GM23338 (cell line): ENCODE data around the gene DENND5B. TPM values are rescaled to one million over a fixed set of nuclear protein-coding genes. Genes with fewer than 3 reads are reported as not detected.

ENCODE experiments used
- ATAC-seq: fragments of 200-7000 bp; cut with Tn5 transposase; 3 replicates; pipeline ENCODE4 v1.9.1; 2020
- DNase-seq: peaks from one replicate; pipeline ENCODE4 v3.0.0-alpha.2; 2015; ENCODE audit warnings: low spot score
- H2AFZ ChIP-seq: fragments of 200-600 bp; sonication (generic); 2 replicates; pipeline ENCODE4 v1.8.0; 2016; ENCODE audit warnings: antibody characterized with exemption, mild to moderate bottlenecking, moderate library complexity
- H3F3A ChIP-seq: fragments of 200-600 bp; sonication (generic); replicated peaks from 2 replicates; pipeline ENCODE4 v1.8.0; 2017; ENCODE audit warnings: antibody characterized with exemption, mixed run types, low read depth
- H3K27ac ChIP-seq: fragments of 200-600 bp; sonication (generic); 2 replicates; pipeline ENCODE4 v1.6.1; 2016; ENCODE audit warnings: low read depth
- H3K27me3 ChIP-seq: fragments of 200-600 bp; sonication (generic); 2 replicates; pipeline ENCODE4 v1.8.0; 2016; ENCODE audit warnings: mild to moderate bottlenecking, mixed run types, moderate library complexity; ENCODE audit not compliant: insufficient read depth
- H3K36me3 ChIP-seq: fragments of 200-600 bp; sonication (generic); 2 replicates; pipeline ENCODE4 v1.8.0; 2016; ENCODE audit warnings: mild to moderate bottlenecking; ENCODE audit not compliant: insufficient read depth
- H3K4me1 ChIP-seq: fragments of 200-600 bp; sonication (generic); 2 replicates; pipeline ENCODE4 v1.8.0; 2016; ENCODE audit warnings: mild to moderate bottlenecking, moderate library complexity; ENCODE audit not compliant: insufficient read depth
- H3K4me2 ChIP-seq: fragments of 200-600 bp; sonication (generic); 2 replicates; pipeline ENCODE4 v1.7.1; 2017; ENCODE audit warnings: mixed run types
- H3K4me3 ChIP-seq: fragments of 200-600 bp; sonication (generic); 2 replicates; pipeline ENCODE4 v1.6.1; 2016; ENCODE audit warnings: mixed run types
- H3K79me2 ChIP-seq: fragments of 200-600 bp; sonication (generic); replicated peaks from 2 replicates; pipeline ENCODE4 v1.8.0; 2017; ENCODE audit warnings: mild to moderate bottlenecking; ENCODE audit not compliant: insufficient read depth
- H3K9me2 ChIP-seq: fragments of 200-600 bp; sonication (generic); 2 replicates; pipeline ENCODE4 v1.8.0; 2017; ENCODE audit not compliant: insufficient read depth
- H4K20me1 ChIP-seq: fragments of 200-600 bp; sonication (generic); replicated peaks from 2 replicates; pipeline ENCODE4 v1.8.0; 2017; ENCODE audit warnings: mild to moderate bottlenecking; ENCODE audit not compliant: insufficient read depth
- H3K27ac Mint-ChIP-seq: 2 replicates; pipeline ENCODE4 v1.8.0; 2020; ENCODE audit warnings: inconsistent platforms, mild to moderate bottlenecking, moderate library complexity, mixed read lengths
- H3K27me3 Mint-ChIP-seq: 3 replicates; pipeline ENCODE4 v1.8.0; 2022; ENCODE audit warnings: low read depth, mild to moderate bottlenecking, moderate library complexity, mixed read lengths, inconsistent platforms; ENCODE audit not compliant: insufficient read depth, poor library complexity
- H3K36me3 Mint-ChIP-seq: 3 replicates; pipeline ENCODE4 v1.8.0; 2021; ENCODE audit warnings: low read depth, mild to moderate bottlenecking, inconsistent platforms, moderate library complexity, mixed read lengths
- H3K4me1 Mint-ChIP-seq: 3 replicates; pipeline ENCODE4 v1.8.0; 2020; ENCODE audit warnings: mild to moderate bottlenecking, inconsistent platforms, mixed read lengths
- H3K4me3 Mint-ChIP-seq: 3 replicates; pipeline ENCODE4 v1.8.0; 2021; ENCODE audit warnings: moderate library complexity, mild to moderate bottlenecking, inconsistent platforms, mixed read lengths
- H3K9me3 Mint-ChIP-seq: 3 replicates; pipeline ENCODE4 v1.8.0; 2020; ENCODE audit warnings: moderate library complexity, mild to moderate bottlenecking, inconsistent platforms, mixed read lengths
- ETS1 ChIP-seq: IDR thresholded peaks from 2 replicates; pipeline ENCODE4 v1.6.1; 2016; ENCODE audit warnings: antibody characterized with exemption
- EZH2phosphoT487 ChIP-seq: fragments of 200-600 bp; sonication (generic); IDR thresholded peaks from one replicate; pipeline ENCODE4 v1.8.1; 2018; ENCODE audit warnings: antibody characterized with exemption; ENCODE audit not compliant: unreplicated experiment
- NANOG ChIP-seq: IDR thresholded peaks from 2 replicates; pipeline ENCODE4 v1.6.1; 2016; ENCODE audit warnings: antibody characterized with exemption, borderline replicate concordance
- ZNF331 ChIP-seq: fragments of 250-450 bp; sonication (Bioruptor Pico); IDR thresholded peaks from 2 replicates; pipeline ENCODE4 v1.5.0; 2020; ENCODE audit warnings: low read depth, mild to moderate bottlenecking, moderate library complexity
- polyA plus RNA-seq: library from polyadenylated mRNA; unstranded; fragments of >200 nt; fragmentation: Nextera tagmentation; extraction: Ambion mirVana; gene quantifications from 2 replicates; pipeline ENCODE4 v1.2.1, GENCODE V29; 2016
- total RNA-seq: library from RNA; depleted of rRNA; stranded (reverse); fragments of >200 nt; shearing (Covaris generic); gene quantifications from 2 replicates; pipeline ENCODE4 v1.2.3, GENCODE V29; 2014
- TF ChIP-seq, protein P1 (sequence below), 2 experiments: fragments of 200-600 bp in 1 of 2; sonication (generic) in 1 of 2; conservative IDR thresholded peaks; 2 replicates each; pipeline versions ENCODE4 v1.5.1 to v1.6.1; 2016 to 2017; ENCODE audit warnings: antibody characterized with exemption in 2 of 2, low read depth in 2 of 2, mild to moderate bottlenecking in 2 of 2, moderate library complexity in 1 of 2
- TF ChIP-seq, protein P2 (sequence below): fragments of 250-450 bp; sonication (Bioruptor Pico); IDR thresholded peaks from 2 replicates; pipeline ENCODE4 v1.5.0; 2020; ENCODE audit warnings: mild to moderate bottlenecking, moderate library complexity
- TF ChIP-seq, protein P3 (sequence below): IDR thresholded peaks from one replicate; pipeline ENCODE4 v1.6.1; 2018; ENCODE audit warnings: antibody characterized with exemption; ENCODE audit not compliant: unreplicated experiment

The DENND5B gene
- total and polyA plus RNA-seq, 2 experiments from 2014 or later, result 6.5 to 17.2 TPM

GRCh38 chr12:31568498-31568897 lies 22.4 kb downstream of the DENND5B start:
- Histone ChIP-seq H2AFZ (no peak overlapping the region), H3K4me1 (peaks cover 21% of the 10 kb centered on the region; the same call in 1 of the 2 replicates), H4K20me1 (no peaks in the 10 kb centered on the region), H3K27ac (no peak overlapping the region), H3K4me2 (no peak overlapping the region), H3K9me2 (no peaks in the 10 kb centered on the region), H3K79me2 (peaks cover 32% of the 10 kb centered on the region), H3K4me3 (no peak overlapping the region), H3F3A (no peaks in the 10 kb centered on the region), H3K27me3 (no peaks in the 10 kb centered on the region), H3K36me3 (no peaks in the 10 kb centered on the region)
- H3K36me3 Mint-ChIP-seq, result no peaks in the 10 kb centered on the region
- no peak for DNase-seq
- peaks cover 6% of the 10 kb centered on the region for H3K27me3 Mint-ChIP-seq
- peaks cover 19% of the 10 kb centered on the region; the same call in 2 of the 3 replicates for H3K4me1 Mint-ChIP-seq
- TF ChIP-seq, protein P1, sequence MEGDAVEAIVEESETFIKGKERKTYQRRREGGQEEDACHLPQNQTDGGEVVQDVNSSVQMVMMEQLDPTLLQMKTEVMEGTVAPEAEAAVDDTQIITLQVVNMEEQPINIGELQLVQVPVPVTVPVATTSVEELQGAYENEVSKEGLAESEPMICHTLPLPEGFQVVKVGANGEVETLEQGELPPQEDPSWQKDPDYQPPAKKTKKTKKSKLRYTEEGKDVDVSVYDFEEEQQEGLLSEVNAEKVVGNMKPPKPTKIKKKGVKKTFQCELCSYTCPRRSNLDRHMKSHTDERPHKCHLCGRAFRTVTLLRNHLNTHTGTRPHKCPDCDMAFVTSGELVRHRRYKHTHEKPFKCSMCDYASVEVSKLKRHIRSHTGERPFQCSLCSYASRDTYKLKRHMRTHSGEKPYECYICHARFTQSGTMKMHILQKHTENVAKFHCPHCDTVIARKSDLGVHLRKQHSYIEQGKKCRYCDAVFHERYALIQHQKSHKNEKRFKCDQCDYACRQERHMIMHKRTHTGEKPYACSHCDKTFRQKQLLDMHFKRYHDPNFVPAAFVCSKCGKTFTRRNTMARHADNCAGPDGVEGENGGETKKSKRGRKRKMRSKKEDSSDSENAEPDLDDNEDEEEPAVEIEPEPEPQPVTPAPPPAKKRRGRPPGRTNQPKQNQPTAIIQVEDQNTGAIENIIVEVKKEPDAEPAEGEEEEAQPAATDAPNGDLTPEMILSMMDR (conservative IDR thresholded peaks at IDR 0.05; ENCODE audit: low read depth in 2 of 2), result no peak
- TF ChIP-seq ETS1, result no peak
- no peak overlapping the region for H3K27ac Mint-ChIP-seq
- H3K4me3 Mint-ChIP-seq, result no peak overlapping the region
- ATAC-seq, result no peak
- no peaks in the 10 kb centered on the region for H3K9me3 Mint-ChIP-seq

- no peak overlapping the region for H3K4me3 ChIP-seq
- DNase-seq (no peak), ATAC-seq (no peak)
- H3K79me2 ChIP-seq, result peaks cover 28% of the 10 kb centered on the region
- no peak overlapping the region for H3K4me2 ChIP-seq
- Mint-ChIP-seq H3K36me3 (no peaks in the 10 kb centered on the region), H3K4me3 (no peak overlapping the region), H3K4me1 (peaks cover 17% of the 10 kb centered on the region), H3K9me3 (no peaks in the 10 kb centered on the region), H3K27me3 (peaks cover 6% of the 10 kb centered on the region), H3K27ac (no peak overlapping the region)
- H3K27ac ChIP-seq, result no peak overlapping the region
- peaks cover 22% of the 10 kb centered on the region; the same call in 1 of the 2 replicates for H3K4me1 ChIP-seq
- TF ChIP-seq, protein P2, sequence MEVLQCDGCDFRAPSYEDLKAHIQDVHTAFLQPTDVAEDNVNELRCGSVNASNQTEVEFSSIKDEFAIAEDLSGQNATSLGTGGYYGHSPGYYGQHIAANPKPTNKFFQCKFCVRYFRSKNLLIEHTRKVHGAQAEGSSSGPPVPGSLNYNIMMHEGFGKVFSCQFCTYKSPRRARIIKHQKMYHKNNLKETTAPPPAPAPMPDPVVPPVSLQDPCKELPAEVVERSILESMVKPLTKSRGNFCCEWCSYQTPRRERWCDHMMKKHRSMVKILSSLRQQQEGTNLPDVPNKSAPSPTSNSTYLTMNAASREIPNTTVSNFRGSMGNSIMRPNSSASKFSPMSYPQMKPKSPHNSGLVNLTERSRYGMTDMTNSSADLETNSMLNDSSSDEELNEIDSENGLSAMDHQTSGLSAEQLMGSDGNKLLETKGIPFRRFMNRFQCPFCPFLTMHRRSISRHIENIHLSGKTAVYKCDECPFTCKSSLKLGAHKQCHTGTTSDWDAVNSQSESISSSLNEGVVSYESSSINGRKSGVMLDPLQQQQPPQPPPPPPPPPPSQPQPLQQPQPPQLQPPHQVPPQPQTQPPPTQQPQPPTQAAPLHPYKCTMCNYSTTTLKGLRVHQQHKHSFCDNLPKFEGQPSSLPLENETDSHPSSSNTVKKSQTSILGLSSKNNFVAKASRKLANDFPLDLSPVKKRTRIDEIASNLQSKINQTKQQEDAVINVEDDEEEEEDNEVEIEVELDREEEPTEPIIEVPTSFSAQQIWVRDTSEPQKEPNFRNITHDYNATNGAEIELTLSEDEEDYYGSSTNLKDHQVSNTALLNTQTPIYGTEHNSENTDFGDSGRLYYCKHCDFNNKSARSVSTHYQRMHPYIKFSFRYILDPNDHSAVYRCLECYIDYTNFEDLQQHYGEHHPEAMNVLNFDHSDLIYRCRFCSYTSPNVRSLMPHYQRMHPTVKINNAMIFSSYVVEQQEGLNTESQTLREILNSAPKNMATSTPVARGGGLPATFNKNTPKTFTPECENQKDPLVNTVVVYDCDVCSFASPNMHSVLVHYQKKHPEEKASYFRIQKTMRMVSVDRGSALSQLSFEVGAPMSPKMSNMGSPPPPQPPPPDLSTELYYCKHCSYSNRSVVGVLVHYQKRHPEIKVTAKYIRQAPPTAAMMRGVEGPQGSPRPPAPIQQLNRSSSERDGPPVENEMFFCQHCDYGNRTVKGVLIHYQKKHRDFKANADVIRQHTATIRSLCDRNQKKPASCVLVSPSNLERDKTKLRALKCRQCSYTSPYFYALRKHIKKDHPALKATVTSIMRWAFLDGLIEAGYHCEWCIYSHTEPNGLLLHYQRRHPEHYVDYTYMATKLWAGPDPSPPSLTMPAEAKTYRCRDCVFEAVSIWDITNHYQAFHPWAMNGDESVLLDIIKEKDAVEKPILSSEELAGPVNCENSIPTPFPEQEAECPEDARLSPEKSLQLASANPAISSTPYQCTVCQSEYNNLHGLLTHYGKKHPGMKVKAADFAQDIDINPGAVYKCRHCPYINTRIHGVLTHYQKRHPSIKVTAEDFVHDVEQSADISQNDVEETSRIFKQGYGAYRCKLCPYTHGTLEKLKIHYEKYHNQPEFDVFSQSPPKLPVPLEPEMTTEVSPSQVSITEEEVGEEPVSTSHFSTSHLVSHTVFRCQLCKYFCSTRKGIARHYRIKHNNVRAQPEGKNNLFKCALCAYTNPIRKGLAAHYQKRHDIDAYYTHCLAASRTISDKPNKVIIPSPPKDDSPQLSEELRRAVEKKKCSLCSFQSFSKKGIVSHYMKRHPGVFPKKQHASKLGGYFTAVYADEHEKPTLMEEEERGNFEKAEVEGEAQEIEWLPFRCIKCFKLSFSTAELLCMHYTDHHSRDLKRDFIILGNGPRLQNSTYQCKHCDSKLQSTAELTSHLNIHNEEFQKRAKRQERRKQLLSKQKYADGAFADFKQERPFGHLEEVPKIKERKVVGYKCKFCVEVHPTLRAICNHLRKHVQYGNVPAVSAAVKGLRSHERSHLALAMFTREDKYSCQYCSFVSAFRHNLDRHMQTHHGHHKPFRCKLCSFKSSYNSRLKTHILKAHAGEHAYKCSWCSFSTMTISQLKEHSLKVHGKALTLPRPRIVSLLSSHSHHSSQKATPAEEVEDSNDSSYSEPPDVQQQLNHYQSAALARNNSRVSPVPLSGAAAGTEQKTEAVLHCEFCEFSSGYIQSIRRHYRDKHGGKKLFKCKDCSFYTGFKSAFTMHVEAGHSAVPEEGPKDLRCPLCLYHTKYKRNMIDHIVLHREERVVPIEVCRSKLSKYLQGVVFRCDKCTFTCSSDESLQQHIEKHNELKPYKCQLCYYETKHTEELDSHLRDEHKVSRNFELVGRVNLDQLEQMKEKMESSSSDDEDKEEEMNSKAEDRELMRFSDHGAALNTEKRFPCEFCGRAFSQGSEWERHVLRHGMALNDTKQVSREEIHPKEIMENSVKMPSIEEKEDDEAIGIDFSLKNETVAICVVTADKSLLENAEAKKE (CRISPR knock-in tag), result no peak
- no peak for TF ChIP-seq NANOG
- TF ChIP-seq, protein P3, sequence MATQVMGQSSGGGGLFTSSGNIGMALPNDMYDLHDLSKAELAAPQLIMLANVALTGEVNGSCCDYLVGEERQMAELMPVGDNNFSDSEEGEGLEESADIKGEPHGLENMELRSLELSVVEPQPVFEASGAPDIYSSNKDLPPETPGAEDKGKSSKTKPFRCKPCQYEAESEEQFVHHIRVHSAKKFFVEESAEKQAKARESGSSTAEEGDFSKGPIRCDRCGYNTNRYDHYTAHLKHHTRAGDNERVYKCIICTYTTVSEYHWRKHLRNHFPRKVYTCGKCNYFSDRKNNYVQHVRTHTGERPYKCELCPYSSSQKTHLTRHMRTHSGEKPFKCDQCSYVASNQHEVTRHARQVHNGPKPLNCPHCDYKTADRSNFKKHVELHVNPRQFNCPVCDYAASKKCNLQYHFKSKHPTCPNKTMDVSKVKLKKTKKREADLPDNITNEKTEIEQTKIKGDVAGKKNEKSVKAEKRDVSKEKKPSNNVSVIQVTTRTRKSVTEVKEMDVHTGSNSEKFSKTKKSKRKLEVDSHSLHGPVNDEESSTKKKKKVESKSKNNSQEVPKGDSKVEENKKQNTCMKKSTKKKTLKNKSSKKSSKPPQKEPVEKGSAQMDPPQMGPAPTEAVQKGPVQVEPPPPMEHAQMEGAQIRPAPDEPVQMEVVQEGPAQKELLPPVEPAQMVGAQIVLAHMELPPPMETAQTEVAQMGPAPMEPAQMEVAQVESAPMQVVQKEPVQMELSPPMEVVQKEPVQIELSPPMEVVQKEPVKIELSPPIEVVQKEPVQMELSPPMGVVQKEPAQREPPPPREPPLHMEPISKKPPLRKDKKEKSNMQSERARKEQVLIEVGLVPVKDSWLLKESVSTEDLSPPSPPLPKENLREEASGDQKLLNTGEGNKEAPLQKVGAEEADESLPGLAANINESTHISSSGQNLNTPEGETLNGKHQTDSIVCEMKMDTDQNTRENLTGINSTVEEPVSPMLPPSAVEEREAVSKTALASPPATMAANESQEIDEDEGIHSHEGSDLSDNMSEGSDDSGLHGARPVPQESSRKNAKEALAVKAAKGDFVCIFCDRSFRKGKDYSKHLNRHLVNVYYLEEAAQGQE, result no peak
- no peak for TF ChIP-seq ZNF331 (CRISPR knock-in tag)
- TF ChIP-seq ETS1, result no peak
- TF ChIP-seq EZH2phosphoT487, result no peak
- H3K9me2 ChIP-seq, result no peaks in the 10 kb centered on the region
- H4K20me1 ChIP-seq, result no peaks in the 10 kb centered on the region
- H2AFZ ChIP-seq, result no peak overlapping the region
- H3K27me3 ChIP-seq, result no peaks in the 10 kb centered on the region
- no peaks in the 10 kb centered on the region for H3K36me3 ChIP-seq
- no peaks in the 10 kb centered on the region for H3F3A ChIP-seq
Observed at GRCh38 chr12:31567029-31567428, 23.9 kb downstream of the DENND5B start.
